OCI-LY7 (cell line): Measurements from ENCODE around the gene QRFP. TPM values are rescaled to one million over a fixed set of nuclear protein-coding genes. Genes with fewer than 3 reads are reported as not detected.

Source experiments
- BruUV-seq: library from RNA; stranded (reverse); fragments of 400-500 nt; replicated peaks from 2 replicates; lab custom pipeline; 2021; lab: Mats Ljungman, UMichigan
- CTCF ChIA-PET: fragments of 300-600 bp; sonication (Branson Sonifier 250); formaldehyde crosslinking; loops from one replicate; lab custom pipeline; 2022; ENCODE audit warnings: antibody characterized with exemption; ENCODE audit not compliant: unreplicated experiment; lab: Charles Lee
- POLR2A ChIA-PET: fragments of 300-600 bp; sonication (Branson Sonifier 250); formaldehyde crosslinking; loops from one replicate; lab custom pipeline; 2022; ENCODE audit warnings: antibody characterized with exemption; lab: Charles Lee
- DNase-seq: peaks from one replicate; pipeline ENCODE4 v3.0.0-alpha.2; 2015; ENCODE audit warnings: low spot score
- H2AFZ ChIP-seq: fragments of 200-600 bp; sonication (generic), shearing (Covaris generic); 2 replicates; pipeline ENCODE4 v1.6.1; 2014; ENCODE audit warnings: mild to moderate bottlenecking, antibody characterized with exemption, low read length, moderate library complexity
- H3K27ac ChIP-seq: fragments of 200-600 bp; sonication (generic); 2 replicates; pipeline ENCODE4 v1.5.1; 2014; ENCODE audit warnings: mixed run types, low read depth, mild to moderate bottlenecking, moderate library complexity, low read length, inconsistent platforms; ENCODE audit not compliant: poor library complexity, severe bottlenecking
- H3K36me3 ChIP-seq: fragments of 200-600 bp; sonication (generic); 2 replicates; pipeline ENCODE4 v1.6.1; 2014; ENCODE audit warnings: mild to moderate bottlenecking, antibody characterized with exemption, low read length, moderate library complexity, mixed read lengths; ENCODE audit not compliant: insufficient read depth
- H3K4me1 ChIP-seq: fragments of 200-600 bp; sonication (generic); 2 replicates; pipeline ENCODE4 v1.5.1; 2014; ENCODE audit warnings: mild to moderate bottlenecking, low read length; ENCODE audit not compliant: insufficient read depth, poor library complexity, severe bottlenecking
- H3K4me2 ChIP-seq: fragments of 200-600 bp; sonication (generic); 2 replicates; pipeline ENCODE4 v1.6.1; 2014; ENCODE audit warnings: mild to moderate bottlenecking, low read length
- H3K4me3 ChIP-seq: fragments of 200-600 bp; sonication (generic); 2 replicates; pipeline ENCODE4 v1.5.1; 2014; ENCODE audit warnings: mild to moderate bottlenecking, low read depth, low read length; ENCODE audit not compliant: poor library complexity, severe bottlenecking
- H3K79me2 ChIP-seq: fragments of 200-600 bp; sonication (generic); 2 replicates; pipeline ENCODE4 v1.6.1; 2016; ENCODE audit warnings: low read depth, mild to moderate bottlenecking, low read length, moderate library complexity, mixed read lengths; ENCODE audit not compliant: insufficient read depth
- H3K9me2 ChIP-seq: fragments of 200-600 bp; sonication (generic); 2 replicates; pipeline ENCODE4 v1.6.1; 2016; ENCODE audit warnings: mild to moderate bottlenecking, low read length, mixed read lengths; ENCODE audit not compliant: insufficient read depth
- H3K9me3 ChIP-seq: fragments of 200-600 bp; sonication (generic); 2 replicates; pipeline ENCODE4 v1.6.1; 2014; ENCODE audit warnings: mild to moderate bottlenecking, mixed run types, low read length, mixed read lengths
- H4K20me1 ChIP-seq: fragments of 200-600 bp; sonication (generic); 2 replicates; pipeline ENCODE4 v1.6.1; 2014; ENCODE audit warnings: mild to moderate bottlenecking, antibody characterized with exemption, low read length, moderate library complexity, mixed read lengths; ENCODE audit not compliant: insufficient read depth
- EZH2phosphoT487 ChIP-seq: fragments of 200-600 bp; sonication (generic); IDR thresholded peaks from 2 replicates; pipeline ENCODE4 v1.6.1; 2018; ENCODE audit warnings: low read depth, borderline replicate concordance, mild to moderate bottlenecking, mixed run types, antibody characterized with exemption, low read length, moderate library complexity, mixed read lengths
- intact Hi-C: fragments of 100-400 bp; cut with micrococcal nuclease; formaldehyde crosslinking; loops from one replicate; pipeline ENCODE4 v1.10.0; 2022; ENCODE audit not compliant: unreplicated experiment
- total RNA-seq, 2 experiments: library from RNA; depleted of rRNA in 1 of 2; stranded (reverse); fragments of >200 nt in 1 of 2; shearing (Covaris generic) in 1 of 2; gene quantifications; 2 replicates each; pipeline ENCODE4 v1.2.3, GENCODE V29; 2014 to 2022
- TF ChIP-seq, protein P1 (sequence below): fragments of 200-600 bp; sonication (generic); conservative IDR thresholded peaks from 2 replicates; pipeline ENCODE4 v1.5.1; 2014; ENCODE audit warnings: mild to moderate bottlenecking, antibody characterized with exemption, low read length, moderate library complexity, mixed read lengths

QRFP gene
- total RNA-seq, 2 experiments from 2014 or later: not detected

DNA sequence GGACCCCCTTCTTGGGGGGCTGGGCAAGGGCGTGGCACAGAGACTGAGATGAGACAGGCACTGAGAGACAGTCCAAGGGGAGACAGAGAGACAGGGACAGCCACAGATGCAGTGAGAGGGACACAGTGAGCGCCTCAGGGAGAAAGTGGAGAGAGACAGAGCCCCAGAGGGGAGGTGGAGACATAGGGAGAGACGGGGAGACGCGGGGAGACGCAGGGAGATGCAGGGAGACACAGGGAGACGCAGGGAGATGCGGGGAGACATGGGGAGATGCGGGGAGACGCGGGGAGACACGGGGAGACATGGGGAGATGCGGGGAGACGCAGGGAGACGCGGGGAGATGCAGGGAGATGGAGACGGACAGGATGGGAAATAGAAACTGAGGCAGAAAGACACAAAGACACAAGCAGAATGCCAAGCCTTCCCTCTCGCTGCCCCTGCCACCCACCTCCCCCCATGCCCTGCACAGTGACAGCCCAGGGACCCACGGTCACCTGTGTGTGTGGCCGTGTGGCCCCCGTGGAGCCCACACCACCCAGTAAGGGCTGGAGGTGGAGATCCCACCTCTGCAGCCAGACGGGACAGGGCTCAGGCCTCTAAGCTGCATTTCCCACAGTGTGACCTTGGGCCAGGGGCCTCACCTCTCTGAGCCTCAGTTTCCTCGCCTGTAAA, 33.7 kb upstream of the QRFP start:
- Histone ChIP-seq H3K27ac (no peak overlapping the region), H3K9me2 (no peaks in the 10 kb centered on the region), H3K79me2 (no peaks in the 10 kb centered on the region), H3K4me2 (no peak overlapping the region), H3K4me1 (peaks cover 4% of the 10 kb centered on the region), H3K9me3 (no peaks in the 10 kb centered on the region), H3K36me3 (no peaks in the 10 kb centered on the region), H3K4me3 (no peak overlapping the region), H2AFZ (no peak overlapping the region), H4K20me1 (no peaks in the 10 kb centered on the region)
- TF ChIP-seq, protein P1, sequence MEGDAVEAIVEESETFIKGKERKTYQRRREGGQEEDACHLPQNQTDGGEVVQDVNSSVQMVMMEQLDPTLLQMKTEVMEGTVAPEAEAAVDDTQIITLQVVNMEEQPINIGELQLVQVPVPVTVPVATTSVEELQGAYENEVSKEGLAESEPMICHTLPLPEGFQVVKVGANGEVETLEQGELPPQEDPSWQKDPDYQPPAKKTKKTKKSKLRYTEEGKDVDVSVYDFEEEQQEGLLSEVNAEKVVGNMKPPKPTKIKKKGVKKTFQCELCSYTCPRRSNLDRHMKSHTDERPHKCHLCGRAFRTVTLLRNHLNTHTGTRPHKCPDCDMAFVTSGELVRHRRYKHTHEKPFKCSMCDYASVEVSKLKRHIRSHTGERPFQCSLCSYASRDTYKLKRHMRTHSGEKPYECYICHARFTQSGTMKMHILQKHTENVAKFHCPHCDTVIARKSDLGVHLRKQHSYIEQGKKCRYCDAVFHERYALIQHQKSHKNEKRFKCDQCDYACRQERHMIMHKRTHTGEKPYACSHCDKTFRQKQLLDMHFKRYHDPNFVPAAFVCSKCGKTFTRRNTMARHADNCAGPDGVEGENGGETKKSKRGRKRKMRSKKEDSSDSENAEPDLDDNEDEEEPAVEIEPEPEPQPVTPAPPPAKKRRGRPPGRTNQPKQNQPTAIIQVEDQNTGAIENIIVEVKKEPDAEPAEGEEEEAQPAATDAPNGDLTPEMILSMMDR: no peak
- TF ChIP-seq EZH2phosphoT487: no peak
- intact Hi-C loops: no loop called here
- ChIA-PET POLR2A (interaction anchor here (0.6 kb wide), 1 partner anchor 44 kb away, joined by 4 read pairs; no protein-coding TSS in a partner anchor), CTCF (no interaction called here)
- no TSS peak for BruUV-seq
- no peak for DNase-seq

DNA sequence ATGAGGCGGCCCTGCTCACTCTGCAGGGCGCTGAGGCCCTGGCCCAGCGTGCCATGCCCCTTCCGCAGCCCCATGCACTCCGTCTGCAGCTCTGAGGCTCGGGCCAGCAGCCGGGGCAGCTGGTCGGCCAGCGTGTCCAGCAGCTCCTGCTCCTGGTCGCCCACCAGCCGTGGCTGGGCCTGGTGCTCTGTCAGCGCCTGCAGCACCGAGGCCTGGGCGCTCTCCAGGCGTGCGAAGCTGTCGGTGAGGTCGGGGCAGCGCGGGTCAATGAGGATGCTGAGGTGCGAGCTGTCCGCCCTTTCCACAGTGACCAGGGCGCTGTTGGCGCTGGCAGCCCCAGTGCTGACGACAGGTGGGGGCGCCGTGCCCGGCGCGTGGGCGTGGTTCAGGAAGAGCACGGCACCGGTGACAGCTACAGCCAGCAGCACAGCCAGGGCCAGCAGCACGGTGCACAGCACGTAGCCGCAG, 33.0 kb upstream of the QRFP start:
- Histone ChIP-seq H3K9me3 (no peaks in the 10 kb centered on the region), H2AFZ (no peak overlapping the region), H3K4me3 (no peak overlapping the region), H3K79me2 (no peaks in the 10 kb centered on the region), H3K4me2 (no peak overlapping the region), H4K20me1 (no peaks in the 10 kb centered on the region), H3K9me2 (no peaks in the 10 kb centered on the region), H3K4me1 (peaks cover 4% of the 10 kb centered on the region), H3K27ac (no peak overlapping the region), H3K36me3 (no peaks in the 10 kb centered on the region)
- ChIA-PET POLR2A (no interaction called here), CTCF (no interaction called here)
- no TSS peak for BruUV-seq
- no peak for DNase-seq
- intact Hi-C loops: no loop called here
- TF ChIP-seq, protein P1: no peak
- no peak for TF ChIP-seq EZH2phosphoT487
